Measurements from ENCODE around the gene SLC6A20.
"Not testable (repeated sequence)": the region's sequence is repeated elsewhere in the genome, so short reads cannot be mapped to it uniquely, and the experiment has no call there.

SLC6A20 gene

GRCh38 chr3:45763303-45763675 is 33.0 kb downstream of the SLC6A20 start:
- no peaks in the 10 kb centered on the region for H3K9me3 Mint-ChIP-seq (ENCODE audit: low read depth)
- H3K4me3 Mint-ChIP-seq: no peak overlapping the region
- H3K4me1 Mint-ChIP-seq (ENCODE audit: low read depth): no peaks in the 10 kb centered on the region
- H3K36me3 Mint-ChIP-seq: no peaks in the 10 kb centered on the region
- no peak overlapping the region for H3K27ac Mint-ChIP-seq
- peaks cover 1% of the 10 kb centered on the region for H3K27me3 Mint-ChIP-seq

- Mint-ChIP-seq H3K27ac (no peak overlapping the region), H3K4me1 (ENCODE audit: low read depth) (no peaks in the 10 kb centered on the region), H3K27me3 (no peaks in the 10 kb centered on the region), H3K9me3 (ENCODE audit: low read depth) (no peaks in the 10 kb centered on the region), H3K4me3 (no peak overlapping the region), H3K36me3 (no peaks in the 10 kb centered on the region)
These were observed 33.6 kb downstream of the SLC6A20 start for GRCh38 chr3:45762647-45763302.

- Mint-ChIP-seq H3K36me3 (no peaks in the 10 kb centered on the region), H3K4me3 (no peak overlapping the region), H3K27ac (no peak overlapping the region), H3K4me1 (ENCODE audit: low read depth) (no peaks in the 10 kb centered on the region), H3K9me3 (ENCODE audit: low read depth) (no peaks in the 10 kb centered on the region), H3K27me3 (no peaks in the 10 kb centered on the region)
These were observed 34.5 kb downstream of the SLC6A20 start for GRCh38 chr3:45761831-45762230.

GRCh38 chr3:45760878-45761711 is 35.2 kb downstream of the SLC6A20 start:
- Mint-ChIP-seq H3K4me1 (ENCODE audit: low read depth) (no peaks in the 10 kb centered on the region), H3K27me3 (no peaks in the 10 kb centered on the region), H3K4me3 (no peak overlapping the region), H3K36me3 (no peaks in the 10 kb centered on the region), H3K27ac (no peak overlapping the region), H3K9me3 (ENCODE audit: low read depth) (no peaks in the 10 kb centered on the region)

GRCh38 chr3:45759851-45760250 is 36.5 kb downstream of the SLC6A20 start:
- Mint-ChIP-seq H3K36me3 (no peaks in the 10 kb centered on the region), H3K4me3 (no peak overlapping the region), H3K9me3 (ENCODE audit: low read depth) (no peaks in the 10 kb centered on the region), H3K27me3 (no peaks in the 10 kb centered on the region), H3K27ac (no peak overlapping the region), H3K4me1 (ENCODE audit: low read depth) (no peaks in the 10 kb centered on the region)

- Mint-ChIP-seq H3K36me3 (peaks cover 5% of the 10 kb centered on the region), H3K27me3 (no peaks in the 10 kb centered on the region), H3K9me3 (ENCODE audit: low read depth) (no peaks in the 10 kb centered on the region), H3K4me3 (no peak overlapping the region), H3K27ac (no peak overlapping the region), H3K4me1 (ENCODE audit: low read depth) (no peaks in the 10 kb centered on the region)
These were observed 37.5 kb downstream of the SLC6A20 start for GRCh38 chr3:45758871-45759270.

- H3K36me3 Mint-ChIP-seq; H3K4me3 Mint-ChIP-seq; H3K27ac Mint-ChIP-seq; H3K27me3 Mint-ChIP-seq; H3K9me3 Mint-ChIP-seq (ENCODE audit: low read depth); H3K4me1 Mint-ChIP-seq (ENCODE audit: low read depth): not testable (repeated sequence)
These were observed 39.2 kb downstream of the SLC6A20 start for GRCh38 chr3:45757141-45757540.

GRCh38 chr3:45756055-45756454 is 40.3 kb downstream of the SLC6A20 start:
- no peaks in the 10 kb centered on the region for H3K9me3 Mint-ChIP-seq (ENCODE audit: low read depth)
- H3K27ac Mint-ChIP-seq: no peak overlapping the region
- no peaks in the 10 kb centered on the region for H3K4me1 Mint-ChIP-seq (ENCODE audit: low read depth)
- peaks cover 5% of the 10 kb centered on the region for H3K36me3 Mint-ChIP-seq
- no peaks in the 10 kb centered on the region for H3K27me3 Mint-ChIP-seq
- no peak overlapping the region for H3K4me3 Mint-ChIP-seq

GRCh38 chr3:45754461-45754860 is 41.9 kb downstream of the SLC6A20 start:
- Mint-ChIP-seq H3K4me3 (no peak overlapping the region), H3K27ac (no peak overlapping the region), H3K36me3 (peaks cover 5% of the 10 kb centered on the region), H3K9me3 (ENCODE audit: low read depth) (no peaks in the 10 kb centered on the region), H3K27me3 (no peaks in the 10 kb centered on the region), H3K4me1 (ENCODE audit: low read depth) (no peaks in the 10 kb centered on the region)

- no peak overlapping the region for H3K4me3 Mint-ChIP-seq
- H3K9me3 Mint-ChIP-seq (ENCODE audit: low read depth): no peaks in the 10 kb centered on the region
- peaks cover 5% of the 10 kb centered on the region for H3K36me3 Mint-ChIP-seq
- no peaks in the 10 kb centered on the region for H3K4me1 Mint-ChIP-seq (ENCODE audit: low read depth)
- H3K27me3 Mint-ChIP-seq: no peaks in the 10 kb centered on the region
- H3K27ac Mint-ChIP-seq: no peak overlapping the region
These were observed 43.2 kb downstream of the SLC6A20 start for GRCh38 chr3:45753095-45753494.

- Mint-ChIP-seq H3K27me3 (no peaks in the 10 kb centered on the region), H3K4me1 (ENCODE audit: low read depth) (no peaks in the 10 kb centered on the region), H3K4me3 (no peak overlapping the region), H3K9me3 (ENCODE audit: low read depth) (no peaks in the 10 kb centered on the region), H3K27ac (no peak overlapping the region), H3K36me3 (peaks cover 5% of the 10 kb centered on the region)
These were observed 44.6 kb downstream of the SLC6A20 start for GRCh38 chr3:45751537-45752242.

GRCh38 chr3:45749880-45750279 is 46.5 kb downstream of the SLC6A20 start:
- Mint-ChIP-seq H3K4me3 (no peak overlapping the region), H3K27ac (no peak overlapping the region), H3K9me3 (ENCODE audit: low read depth) (no peaks in the 10 kb centered on the region), H3K27me3 (no peaks in the 10 kb centered on the region), H3K36me3 (peaks cover 7% of the 10 kb centered on the region), H3K4me1 (ENCODE audit: low read depth) (no peaks in the 10 kb centered on the region)

- not testable (repeated sequence) for H3K4me3 Mint-ChIP-seq; H3K9me3 Mint-ChIP-seq (ENCODE audit: low read depth); H3K27me3 Mint-ChIP-seq; H3K4me1 Mint-ChIP-seq (ENCODE audit: low read depth); H3K27ac Mint-ChIP-seq; H3K36me3 Mint-ChIP-seq
These were observed 47.2 kb downstream of the SLC6A20 start for GRCh38 chr3:45749036-45749600.

- H3K27me3 Mint-ChIP-seq: no peaks in the 10 kb centered on the region
- H3K27ac Mint-ChIP-seq: no peak overlapping the region
- H3K36me3 Mint-ChIP-seq: peaks cover 4% of the 10 kb centered on the region
- H3K4me3 Mint-ChIP-seq: no peak overlapping the region
- no peaks in the 10 kb centered on the region for H3K4me1 Mint-ChIP-seq (ENCODE audit: low read depth)
- no peaks in the 10 kb centered on the region for H3K9me3 Mint-ChIP-seq (ENCODE audit: low read depth)
These were observed 48.3 kb downstream of the SLC6A20 start for GRCh38 chr3:45748068-45748467.

All from activated naive CD8-positive, alpha-beta T cell (primary cell).